GM21529 (cell line): ENCODE measurements around the gene AIMP1.
"Not testable (repeated sequence)": the region's sequence is repeated elsewhere in the genome, so short reads cannot be mapped to it uniquely, and the experiment has no call there.

Experiments
- ATAC-seq: cut with Tn5 transposase; IDR thresholded peaks from one replicate; pipeline ENCODE4 v1.9.1; 2021; ENCODE audit not compliant: unreplicated experiment

AIMP1 gene

GRCh38 chr4:106344647-106344970 lies 28.3 kb downstream of the AIMP1 start:
- no peak for ATAC-seq

- no peak for ATAC-seq
These were observed 30.8 kb downstream of the AIMP1 start for GRCh38 chr4:106347167-106347566.

GRCh38 chr4:106351016-106351415 lies 34.7 kb downstream of the AIMP1 start:
- no peak for ATAC-seq

- ATAC-seq, result no peak
These were observed 37.4 kb downstream of the AIMP1 start for GRCh38 chr4:106353786-106354185.

GRCh38 chr4:106355193-106355592 lies 38.8 kb downstream of the AIMP1 start:
- no peak for ATAC-seq

GRCh38 chr4:106358899-106359298 lies 42.5 kb downstream of the AIMP1 start:
- ATAC-seq, result no peak

GRCh38 chr4:106362086-106362825 lies 45.9 kb downstream of the AIMP1 start:
- no peak for ATAC-seq

GRCh38 chr4:106364282-106364681 lies 47.9 kb downstream of the AIMP1 start:
- no peak for ATAC-seq

GRCh38 chr4:106365613-106366012 lies 49.3 kb downstream of the AIMP1 start:
- no peak for ATAC-seq

- no peak for ATAC-seq
These were observed 49.7 kb downstream of the AIMP1 start for GRCh38 chr4:106366026-106366425.

- no peak for ATAC-seq
These were observed 50.7 kb downstream of the AIMP1 start for GRCh38 chr4:106367072-106367471.

GRCh38 chr4:106368678-106369077 lies 52.3 kb downstream of the AIMP1 start, which contains the start of gene GIMD1:
Gene GIMD1, minus strand, starts transcription at chr4:106368778. Its CDS starts 1,343 bp downstream, at chr4:106367435.
- no peak for ATAC-seq

- ATAC-seq, result peak; percentile 82
These were observed 53.2 kb downstream of the AIMP1 start for GRCh38 chr4:106369456-106370060.

GRCh38 chr4:106370214-106370613 lies 53.9 kb downstream of the AIMP1 start:
- no peak for ATAC-seq

GRCh38 chr4:106371161-106371560 lies 54.8 kb downstream of the AIMP1 start:
- ATAC-seq, result no peak

- ATAC-seq, result no peak
These were observed 56.7 kb downstream of the AIMP1 start for GRCh38 chr4:106373026-106373425.

GRCh38 chr4:106380179-106380578 lies 63.8 kb downstream of the AIMP1 start:
- ATAC-seq, result no peak

- no peak for ATAC-seq
These were observed 68.5 kb downstream of the AIMP1 start for GRCh38 chr4:106384878-106385277.

GRCh38 chr4:106385853-106386393 lies 69.6 kb downstream of the AIMP1 start:
- ATAC-seq, result no peak

- ATAC-seq, result no peak
These were observed 79.2 kb downstream of the AIMP1 start for GRCh38 chr4:106395582-106395981.

GRCh38 chr4:106398898-106399297 lies 82.5 kb downstream of the AIMP1 start:
- not testable (repeated sequence) for ATAC-seq
